GM20000 (cell line): ENCODE measurements around the gene OR51D1.

Experiments
- DNase-seq: peaks from one replicate; pipeline ENCODE4 v3.0.0; 2012; ENCODE audit warnings: low spot score
- TF ChIP-seq, protein P1 (sequence below): IDR thresholded peaks from 2 replicates; pipeline ENCODE4 v1.5.1; 2012; ENCODE audit warnings: mild to moderate bottlenecking, control low read depth; ENCODE audit errors: extremely low read depth, missing control alignments

OR51D1 gene

DNA sequence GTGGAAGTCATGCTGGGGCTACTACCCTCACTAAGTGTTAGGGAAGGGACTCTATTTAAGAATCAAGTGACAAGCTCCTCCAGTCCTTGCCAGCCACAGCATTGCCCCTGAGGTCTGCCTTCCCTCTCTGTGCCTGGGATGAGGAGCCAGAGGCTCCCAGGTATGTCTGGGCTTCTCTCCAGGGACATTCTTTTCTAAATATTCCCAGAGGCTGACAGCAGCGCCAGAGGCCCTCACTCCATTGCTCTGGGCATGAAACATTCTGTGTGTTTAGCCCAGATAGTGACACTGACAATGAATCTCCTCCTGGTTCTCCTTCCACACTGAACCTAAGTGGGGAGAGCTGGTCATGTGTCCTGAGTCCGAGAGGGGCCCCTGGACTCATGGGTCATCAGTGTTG is 8.7 kb downstream of the OR51D1 start:
- no peak for DNase-seq
- TF ChIP-seq, protein P1, sequence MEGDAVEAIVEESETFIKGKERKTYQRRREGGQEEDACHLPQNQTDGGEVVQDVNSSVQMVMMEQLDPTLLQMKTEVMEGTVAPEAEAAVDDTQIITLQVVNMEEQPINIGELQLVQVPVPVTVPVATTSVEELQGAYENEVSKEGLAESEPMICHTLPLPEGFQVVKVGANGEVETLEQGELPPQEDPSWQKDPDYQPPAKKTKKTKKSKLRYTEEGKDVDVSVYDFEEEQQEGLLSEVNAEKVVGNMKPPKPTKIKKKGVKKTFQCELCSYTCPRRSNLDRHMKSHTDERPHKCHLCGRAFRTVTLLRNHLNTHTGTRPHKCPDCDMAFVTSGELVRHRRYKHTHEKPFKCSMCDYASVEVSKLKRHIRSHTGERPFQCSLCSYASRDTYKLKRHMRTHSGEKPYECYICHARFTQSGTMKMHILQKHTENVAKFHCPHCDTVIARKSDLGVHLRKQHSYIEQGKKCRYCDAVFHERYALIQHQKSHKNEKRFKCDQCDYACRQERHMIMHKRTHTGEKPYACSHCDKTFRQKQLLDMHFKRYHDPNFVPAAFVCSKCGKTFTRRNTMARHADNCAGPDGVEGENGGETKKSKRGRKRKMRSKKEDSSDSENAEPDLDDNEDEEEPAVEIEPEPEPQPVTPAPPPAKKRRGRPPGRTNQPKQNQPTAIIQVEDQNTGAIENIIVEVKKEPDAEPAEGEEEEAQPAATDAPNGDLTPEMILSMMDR, result no peak

DNA sequence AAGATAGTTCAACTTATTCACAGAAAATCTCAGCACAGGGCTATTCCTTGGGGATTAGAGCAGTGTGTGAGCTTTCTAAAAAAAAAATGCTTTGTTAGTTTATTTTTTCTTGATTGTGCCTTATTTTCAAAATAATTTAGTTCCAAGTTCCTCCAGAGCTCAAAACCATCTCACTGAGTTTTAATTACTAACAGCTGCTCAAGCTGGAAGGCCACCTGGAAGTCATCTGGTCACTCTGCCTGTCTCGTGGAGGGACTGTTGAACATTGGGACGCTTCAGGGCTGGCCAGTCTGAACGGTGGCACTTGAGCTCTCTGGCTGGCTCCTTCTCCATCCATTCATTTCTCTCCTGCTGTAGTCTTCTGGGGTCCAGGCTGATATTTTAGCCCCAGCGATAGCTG is 10.5 kb downstream of the OR51D1 start:
- TF ChIP-seq, protein P1, result no peak
- DNase-seq, result no peak

DNA sequence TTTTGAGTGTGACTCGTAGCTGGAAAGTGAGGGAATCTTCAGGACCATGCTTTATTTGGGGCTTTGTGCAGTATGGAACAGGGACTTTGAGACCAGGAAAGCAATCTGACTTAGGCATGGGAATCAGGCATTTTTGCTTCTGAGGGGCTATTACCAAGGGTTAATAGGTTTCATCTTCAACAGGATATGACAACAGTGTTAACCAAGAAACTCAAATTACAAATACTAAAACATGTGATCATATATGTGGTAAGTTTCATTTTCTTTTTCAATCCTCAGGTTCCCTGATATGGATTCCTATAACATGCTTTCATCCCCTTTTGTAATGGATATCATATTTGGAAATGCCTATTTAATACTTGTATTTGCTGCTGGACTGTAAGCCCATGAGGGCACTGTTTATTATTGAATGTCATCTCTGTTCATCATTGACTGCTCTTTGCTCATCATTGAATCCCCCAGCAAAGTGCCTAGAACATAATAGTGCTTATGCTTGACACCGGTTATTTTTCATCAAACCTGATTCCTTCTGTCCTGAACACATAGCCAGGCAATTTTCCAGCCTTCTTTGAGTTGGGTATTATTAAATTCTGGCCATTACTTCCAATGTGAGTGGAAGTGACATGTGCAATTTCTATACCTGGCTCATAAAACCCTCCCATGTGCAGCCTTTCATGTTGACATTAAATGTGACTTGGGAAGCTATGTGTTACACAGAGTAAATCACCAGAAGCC is 17.5 kb downstream of the OR51D1 start:
- no peak for DNase-seq
- TF ChIP-seq, protein P1, result no peak

DNA sequence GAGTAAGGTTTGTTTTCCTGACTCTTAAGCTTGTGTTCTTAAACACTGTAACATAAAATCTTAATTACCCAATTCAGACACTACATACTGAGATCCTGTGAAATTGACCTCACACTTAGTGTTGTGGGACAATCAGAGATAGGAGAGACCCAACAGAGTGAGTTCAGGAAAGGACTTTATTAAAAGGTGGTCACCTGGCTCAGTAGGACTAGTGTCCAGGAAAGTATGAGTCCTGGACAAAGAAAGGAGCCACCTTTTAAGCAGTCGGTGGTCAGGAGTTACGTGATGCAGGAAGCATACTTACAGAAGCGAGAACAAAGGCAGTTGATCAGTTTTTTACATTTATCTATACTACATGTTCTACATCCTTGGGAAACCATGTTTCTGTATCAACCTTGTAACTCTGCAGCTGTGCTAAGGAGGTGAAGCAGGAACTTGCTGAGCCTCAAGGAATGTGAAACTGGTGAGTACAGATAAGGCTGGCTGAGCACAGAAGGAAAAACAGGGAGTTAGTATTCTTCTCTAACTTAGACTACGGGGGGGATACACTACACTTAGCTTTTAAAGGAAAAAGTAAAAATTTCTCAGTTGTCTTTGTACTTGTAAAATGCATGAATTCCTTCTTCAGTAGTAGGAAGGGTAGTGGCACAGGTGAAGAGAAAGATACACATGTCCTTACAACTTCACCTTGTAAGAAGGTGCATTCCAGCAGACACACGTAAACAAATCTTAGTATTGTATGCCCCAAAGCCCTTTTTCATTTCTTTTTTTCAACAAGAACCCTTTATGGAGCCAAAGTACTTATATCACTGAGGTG is 21.6 kb downstream of the OR51D1 start:
- TF ChIP-seq, protein P1, result no peak
- no peak for DNase-seq

DNA sequence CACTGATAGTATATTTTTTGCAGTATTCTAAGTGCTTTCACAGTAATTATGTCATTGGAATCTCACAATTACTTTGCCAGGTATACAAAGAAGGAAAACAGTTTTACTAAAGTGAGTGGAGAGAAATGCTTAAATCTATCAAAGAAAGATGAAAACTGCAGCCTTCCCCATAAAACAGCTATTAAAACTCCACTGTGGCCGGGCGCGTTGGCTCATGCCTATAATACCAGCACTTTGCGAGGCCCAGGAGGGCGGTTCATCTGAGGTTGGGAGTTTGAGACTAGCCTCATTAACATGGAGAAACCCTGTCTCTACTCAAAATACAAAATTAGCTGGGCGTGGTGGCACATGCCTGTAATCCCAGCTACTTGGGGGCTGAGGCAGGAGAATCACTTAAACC is 25.6 kb downstream of the OR51D1 start:
- TF ChIP-seq, protein P1, result no peak
- no peak for DNase-seq

DNA sequence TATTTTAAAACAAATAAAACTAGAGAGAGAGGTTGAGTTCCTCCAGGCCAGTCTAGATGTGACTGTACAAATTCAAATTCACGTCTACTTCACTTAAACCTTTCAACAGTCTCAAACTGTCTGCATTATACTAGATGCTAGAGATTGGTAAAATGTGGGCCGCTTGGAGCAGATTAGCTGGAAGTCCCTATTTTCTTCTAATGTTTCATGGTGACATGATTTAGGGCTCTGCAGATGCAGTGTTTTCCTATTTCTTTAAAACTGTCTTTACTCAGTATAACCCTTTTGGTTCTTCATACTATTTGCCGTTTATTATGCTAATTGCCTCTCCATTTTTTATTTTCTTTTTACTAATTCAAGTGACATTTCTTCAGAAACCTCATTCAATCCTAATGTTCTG is 26.9 kb downstream of the OR51D1 start:
- TF ChIP-seq, protein P1, result no peak
- no peak for DNase-seq

DNA sequence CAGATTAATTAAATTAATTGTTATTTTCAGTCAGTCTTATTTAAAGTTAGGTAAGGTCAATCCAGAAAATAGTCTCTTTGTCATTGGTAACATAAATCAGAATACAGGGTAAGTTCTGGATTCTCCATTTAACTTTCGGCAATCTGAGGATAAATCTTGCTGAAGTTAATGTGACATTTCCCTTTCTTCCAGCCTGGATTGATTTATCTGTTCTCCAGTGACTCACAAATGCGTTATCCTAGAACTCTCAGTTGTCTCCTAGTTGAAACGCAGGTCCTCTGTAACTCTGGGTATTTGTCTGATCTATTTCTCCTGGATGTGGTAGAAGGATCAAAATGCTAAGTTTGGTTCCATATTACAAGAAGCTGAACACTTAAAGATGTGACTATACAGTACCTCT is 27.5 kb downstream of the OR51D1 start:
- TF ChIP-seq, protein P1, result no peak
- no peak for DNase-seq
